Smooth muscle cell (in vitro differentiated cells): Measurements from ENCODE around the gene MALAT1. TPM values are rescaled to one million over a fixed set of nuclear protein-coding genes. Genes with fewer than 3 reads are reported as not detected.

Source experiments
- DNase-seq: peaks from one replicate; lab custom pipeline; 2025; ENCODE audit not compliant: unreplicated experiment; lab: John Stamatoyannopoulos, UW
- H2AFZ ChIP-seq: fragments of 200-600 bp; sonication (generic); 2 replicates; pipeline ENCODE4 v1.6.0; 2016; ENCODE audit warnings: antibody characterized with exemption, low read depth, mild to moderate bottlenecking
- H3F3A ChIP-seq: fragments of 200-600 bp; sonication (generic); 2 replicates; pipeline ENCODE4 v1.6.0; 2017; ENCODE audit warnings: antibody characterized with exemption, low read depth
- H3K27ac ChIP-seq: fragments of 200-600 bp; sonication (generic); 2 replicates; pipeline ENCODE4 v1.5.1; 2016; ENCODE audit warnings: low read depth, mild to moderate bottlenecking
- H3K27me3 ChIP-seq: fragments of 200-600 bp; sonication (generic); 2 replicates; pipeline ENCODE4 v1.6.1; 2016; ENCODE audit warnings: low read depth, mild to moderate bottlenecking
- H3K36me3 ChIP-seq: fragments of 200-600 bp; sonication (generic); 2 replicates; pipeline ENCODE4 v1.5.1; 2016; ENCODE audit warnings: low read depth
- H3K4me1 ChIP-seq: fragments of 200-600 bp; sonication (generic); 2 replicates; pipeline ENCODE4 v1.5.1; 2016; ENCODE audit warnings: low read depth
- H3K4me2 ChIP-seq: fragments of 200-600 bp; sonication (generic); 2 replicates; pipeline ENCODE4 v1.6.0; 2016; ENCODE audit warnings: mild to moderate bottlenecking
- H3K4me3 ChIP-seq: fragments of 200-600 bp; sonication (generic); 2 replicates; pipeline ENCODE4 v1.5.1; 2016; ENCODE audit warnings: mild to moderate bottlenecking
- H3K79me2 ChIP-seq: fragments of 200-600 bp; sonication (generic); 2 replicates; pipeline ENCODE4 v1.6.0; 2016; ENCODE audit warnings: low read depth, mild to moderate bottlenecking
- H3K9ac ChIP-seq: fragments of 200-600 bp; sonication (generic); 2 replicates; pipeline ENCODE4 v1.6.0; 2016; ENCODE audit warnings: low read depth
- H3K9me3 ChIP-seq: fragments of 200-600 bp; sonication (generic); replicated peaks from 2 replicates; pipeline ENCODE4 v1.5.1; 2016; ENCODE audit warnings: low read depth
- H4K20me1 ChIP-seq: fragments of 200-600 bp; sonication (generic); 2 replicates; pipeline ENCODE4 v1.6.0; 2016; ENCODE audit warnings: low read depth
- WGBS: methylation state at CpG from one replicate; pipeline ENCODE4 v1.1.7; 2016; ENCODE audit warnings: low lambda C conversion rate; 5-methylcytosine and 5-hydroxymethylcytosine counted together
- polyA plus RNA-seq: library from polyadenylated mRNA; unstranded; fragments of >200 nt; fragmentation: Nextera tagmentation; extraction: Ambion mirVana; gene quantifications from 2 replicates; pipeline ENCODE4 v1.2.1, GENCODE V29; 2016
- total RNA-seq: library from RNA; depleted of rRNA; stranded (reverse); fragments of >200 nt; gene quantifications from 2 replicates; pipeline ENCODE4 v1.2.3, GENCODE V29; 2014
- TF ChIP-seq, protein P1 (sequence below): fragments of 200-600 bp; sonication (generic); IDR thresholded peaks from 2 replicates; pipeline ENCODE4 v1.5.1; 2017; ENCODE audit warnings: borderline replicate concordance, mild to moderate bottlenecking, antibody characterized with exemption; ENCODE audit not compliant: insufficient read depth, poor library complexity, severe bottlenecking

MALAT1 gene
- total and polyA plus RNA-seq, 2 experiments from 2014 or later: 6,158 to 7,386 TPM

DNA sequence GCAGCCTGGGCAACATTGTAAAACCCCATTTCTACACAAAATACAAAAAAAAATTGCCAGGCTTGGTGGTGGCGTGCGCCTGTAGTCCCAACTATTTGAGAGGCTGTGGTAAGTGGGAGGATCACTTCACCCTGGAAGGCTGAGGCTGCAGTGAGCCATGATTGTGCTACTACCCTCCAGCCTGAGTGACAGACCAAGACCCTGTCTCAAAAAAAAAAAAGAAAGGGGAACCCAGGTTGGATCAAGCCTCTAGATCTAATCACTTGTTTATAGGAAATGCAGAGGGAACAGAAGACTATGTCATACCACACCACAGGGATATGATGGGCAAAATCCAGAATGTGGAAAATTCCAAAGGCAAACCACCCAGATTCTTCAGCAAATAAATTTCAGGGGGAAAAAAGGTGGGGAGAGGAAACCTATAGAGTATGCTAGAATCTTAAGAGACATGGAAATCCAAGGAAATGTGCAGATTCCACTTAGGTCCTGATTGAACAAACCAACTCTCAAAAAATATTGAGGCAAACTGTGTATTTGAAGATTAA is 16.5 kb upstream of the MALAT1 start:
- peak overlapping the region; percentile 100 for H3K27ac ChIP-seq
- no peaks in the 10 kb centered on the region for H3K9me3 ChIP-seq
- peaks cover 53% of the 10 kb centered on the region for H3K4me1 ChIP-seq
- no peak overlapping the region for H3K4me3 ChIP-seq
- no peak overlapping the region for H3K9ac ChIP-seq
- H3F3A ChIP-seq: peaks cover 55% of the 10 kb centered on the region
- H3K36me3 ChIP-seq: no peaks in the 10 kb centered on the region
- H3K27me3 ChIP-seq: no peaks in the 10 kb centered on the region
- H3K4me2 ChIP-seq: no peak overlapping the region
- DNase-seq: no peak
- H4K20me1 ChIP-seq: no peaks in the 10 kb centered on the region
- TF ChIP-seq, protein P1, sequence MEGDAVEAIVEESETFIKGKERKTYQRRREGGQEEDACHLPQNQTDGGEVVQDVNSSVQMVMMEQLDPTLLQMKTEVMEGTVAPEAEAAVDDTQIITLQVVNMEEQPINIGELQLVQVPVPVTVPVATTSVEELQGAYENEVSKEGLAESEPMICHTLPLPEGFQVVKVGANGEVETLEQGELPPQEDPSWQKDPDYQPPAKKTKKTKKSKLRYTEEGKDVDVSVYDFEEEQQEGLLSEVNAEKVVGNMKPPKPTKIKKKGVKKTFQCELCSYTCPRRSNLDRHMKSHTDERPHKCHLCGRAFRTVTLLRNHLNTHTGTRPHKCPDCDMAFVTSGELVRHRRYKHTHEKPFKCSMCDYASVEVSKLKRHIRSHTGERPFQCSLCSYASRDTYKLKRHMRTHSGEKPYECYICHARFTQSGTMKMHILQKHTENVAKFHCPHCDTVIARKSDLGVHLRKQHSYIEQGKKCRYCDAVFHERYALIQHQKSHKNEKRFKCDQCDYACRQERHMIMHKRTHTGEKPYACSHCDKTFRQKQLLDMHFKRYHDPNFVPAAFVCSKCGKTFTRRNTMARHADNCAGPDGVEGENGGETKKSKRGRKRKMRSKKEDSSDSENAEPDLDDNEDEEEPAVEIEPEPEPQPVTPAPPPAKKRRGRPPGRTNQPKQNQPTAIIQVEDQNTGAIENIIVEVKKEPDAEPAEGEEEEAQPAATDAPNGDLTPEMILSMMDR: no peak
- WGBS: 93% methylated on average over 2 of the region's 2 CpGs
- H2AFZ ChIP-seq: no peak overlapping the region
- H3K79me2 ChIP-seq: peaks cover 40% of the 10 kb centered on the region

DNA sequence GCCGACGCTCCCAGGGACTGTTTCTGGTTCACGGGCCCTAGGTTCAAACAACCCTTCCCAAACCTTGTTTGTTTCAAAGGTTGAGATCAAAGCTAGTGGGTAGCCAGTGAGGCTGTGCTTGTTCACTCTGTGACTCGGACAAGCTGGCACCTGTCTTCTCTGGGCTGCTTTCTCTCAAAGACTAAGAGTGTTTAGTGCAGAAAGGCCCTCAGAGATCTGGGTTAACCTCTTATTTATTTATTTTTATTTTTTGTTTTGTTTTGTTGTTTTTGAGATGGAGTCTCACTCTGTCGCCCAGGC is 13.0 kb upstream of the MALAT1 start:
- Histone ChIP-seq H3K9me3 (no peaks in the 10 kb centered on the region), H3K4me3 (no peak overlapping the region), H3K4me1 (peaks cover 60% of the 10 kb centered on the region), H3K9ac (no peak overlapping the region), H3K36me3 (no peaks in the 10 kb centered on the region), H3K79me2 (peaks cover 13% of the 10 kb centered on the region), H3K27ac (peak overlapping the region; percentile 98), H3K27me3 (no peaks in the 10 kb centered on the region), H3F3A (peaks cover 53% of the 10 kb centered on the region), H2AFZ (no peak overlapping the region), H3K4me2 (no peak overlapping the region), H4K20me1 (no peaks in the 10 kb centered on the region)
- TF ChIP-seq, protein P1: no peak
- 56% methylated on average over 5 of the region's 5 CpGs for WGBS
- no peak for DNase-seq

DNA sequence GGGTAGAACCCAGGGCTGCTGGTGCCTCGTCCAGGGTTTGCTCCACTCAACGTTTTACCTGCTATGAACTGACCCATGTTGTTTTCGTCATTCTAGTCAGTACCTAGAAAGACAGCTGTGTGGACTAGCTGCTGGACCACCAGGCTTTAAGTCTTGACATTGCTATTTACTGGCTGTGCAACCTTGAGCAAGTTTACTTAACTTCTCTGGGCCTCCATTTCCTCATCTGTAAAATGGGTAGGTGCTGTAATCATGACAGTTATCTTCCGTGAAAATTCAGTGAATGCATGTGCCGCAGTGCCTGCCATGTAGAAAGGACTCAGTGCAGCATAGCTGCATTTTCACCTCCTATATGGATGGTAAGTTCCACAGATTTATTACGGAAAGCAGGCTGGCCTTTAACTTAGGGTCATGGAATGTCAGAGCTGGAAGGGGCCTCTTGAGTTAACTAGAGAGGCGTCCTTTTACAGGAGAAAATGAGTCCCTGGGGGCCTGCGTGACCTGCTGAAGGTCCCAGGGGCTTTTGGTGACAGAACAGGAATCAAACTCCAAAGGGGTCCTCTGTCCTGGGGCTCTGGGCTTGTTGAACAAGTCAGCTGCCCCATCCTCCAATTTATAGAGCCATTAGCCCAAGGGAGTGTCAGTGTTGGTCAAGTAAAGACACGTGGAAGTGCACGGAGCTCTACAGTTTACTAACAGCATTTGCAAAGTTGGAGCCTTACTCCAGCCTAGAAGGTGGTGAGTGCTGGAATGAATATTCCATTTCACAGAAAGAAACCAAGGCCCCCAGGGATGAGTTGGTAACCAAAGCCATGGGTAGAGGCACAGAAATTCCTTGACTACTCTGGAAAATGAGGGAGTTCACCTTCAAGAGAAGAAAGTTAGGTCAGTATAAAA is 12.0 kb upstream of the MALAT1 start:
- H3K9ac ChIP-seq: peak overlapping the region; percentile 82
- no peak overlapping the region for H2AFZ ChIP-seq
- no peaks in the 10 kb centered on the region for H4K20me1 ChIP-seq
- H3F3A ChIP-seq: peaks cover 56% of the 10 kb centered on the region
- peak overlapping the region; percentile 98 for H3K27ac ChIP-seq
- H3K79me2 ChIP-seq: peaks cover 10% of the 10 kb centered on the region
- H3K9me3 ChIP-seq: no peaks in the 10 kb centered on the region
- no peaks in the 10 kb centered on the region for H3K36me3 ChIP-seq
- no peak overlapping the region for H3K4me3 ChIP-seq
- H3K27me3 ChIP-seq: no peaks in the 10 kb centered on the region
- peaks cover 62% of the 10 kb centered on the region for H3K4me1 ChIP-seq
- H3K4me2 ChIP-seq: peak overlapping the region; percentile 53
- DNase-seq: no peak
- TF ChIP-seq, protein P1: no peak
- WGBS: 71% methylated on average over 10 of the region's 10 CpGs
